CD4-positive, alpha-beta T cell (primary cell): ENCODE data around the gene ZNHIT1. TPM values are rescaled to one million over a fixed set of nuclear protein-coding genes. Genes with fewer than 3 reads are reported as not detected.

ENCODE experiments used
- ATAC-seq: fragments of 200-7000 bp; cut with Tn5 transposase; one replicate; pipeline ENCODE4 v1.10.0; 2022; ENCODE audit warnings: mild to moderate bottlenecking; ENCODE audit not compliant: poor library complexity
- CTCF ChIA-PET: fragments of 350-600 bp; sonication (Branson Sonifier 250); formaldehyde crosslinking; loops from one replicate; lab custom pipeline; 2021; ENCODE audit warnings: antibody characterized with exemption, inconsistent platforms; lab: Charles Lee
- POLR2A ChIA-PET: fragments of 350-600 bp; sonication (Branson Sonifier 250); formaldehyde crosslinking; loops from one replicate; lab custom pipeline; 2021; ENCODE audit warnings: antibody characterized with exemption, inconsistent platforms; lab: Charles Lee
- DNase-seq, 14 experiments: peaks; one replicate each; pipeline ENCODE4 v3.0.0-alpha.2; 2013 to 2020; ENCODE audit warnings: mixed read lengths in 2 of 14
- H3K27ac ChIP-seq, 2 donors: one replicate each; pipeline versions ENCODE4 v1.5.1 to v1.7.0; 2013; ENCODE audit warnings: low read length in 2 of 2, low read depth in 1 of 2, mild to moderate bottlenecking in 1 of 2
- H3K27me3 ChIP-seq, 2 experiments: 1 replicate in 1 of 2; 2 replicates in 1 of 2; pipeline versions ENCODE4 v1.6.1 to v1.7.0; 2013; ENCODE audit warnings: low read length in 2 of 2, control low read depth in 1 of 2, mild to moderate bottlenecking in 1 of 2, moderate library complexity in 1 of 2; ENCODE audit not compliant: insufficient read depth in 2 of 2, control insufficient read depth in 1 of 2
- H3K36me3 ChIP-seq: one replicate; pipeline ENCODE4 v1.6.1; 2013; ENCODE audit warnings: low read length, control low read depth; ENCODE audit not compliant: insufficient read depth
- H3K4me1 ChIP-seq: one replicate; pipeline ENCODE4 v1.6.1; 2013; ENCODE audit warnings: low read length, control low read depth; ENCODE audit not compliant: insufficient read depth
- H3K4me3 ChIP-seq: one replicate; pipeline ENCODE4 v1.5.1; 2013; ENCODE audit warnings: mild to moderate bottlenecking, low read length, moderate library complexity
- H3K9me3 ChIP-seq, 2 experiments: 1 replicate in 1 of 2; 2 replicates in 1 of 2; pipeline versions ENCODE4 v1.6.1 to v1.7.0; 2013; ENCODE audit warnings: low read length in 2 of 2, mild to moderate bottlenecking in 2 of 2, control low read depth in 1 of 2, moderate library complexity in 1 of 2; ENCODE audit not compliant: control insufficient read depth in 1 of 2, insufficient read depth in 1 of 2
- H3K27ac Mint-ChIP-seq: one replicate; pipeline ENCODE4 v1.8.0; 2020; ENCODE audit warnings: mixed read lengths
- H3K27me3 Mint-ChIP-seq: one replicate; pipeline ENCODE4 v1.8.0; 2021; ENCODE audit warnings: mixed read lengths
- H3K36me3 Mint-ChIP-seq: one replicate; pipeline ENCODE4 v1.8.0; 2021; ENCODE audit warnings: low read depth, mixed read lengths
- H3K4me1 Mint-ChIP-seq: one replicate; pipeline ENCODE4 v1.8.0; 2021; ENCODE audit warnings: low read depth, mixed read lengths
- H3K4me3 Mint-ChIP-seq: one replicate; pipeline ENCODE4 v1.8.0; 2020; ENCODE audit warnings: mild to moderate bottlenecking, mixed read lengths
- H3K9me3 Mint-ChIP-seq: one replicate; pipeline ENCODE4 v1.8.0; 2020; ENCODE audit warnings: mixed read lengths
- CTCF ChIP-seq: fragments of 200-600 bp; IDR thresholded peaks from one replicate; pipeline ENCODE4 v1.8.0; 2022; ENCODE audit warnings: antibody characterized with exemption, mild to moderate bottlenecking
- intact Hi-C, 2 experiments: fragments of 100-400 bp; cut with DNase I in 1 of 2; cut with micrococcal nuclease in 1 of 2; formaldehyde crosslinking; loops; one replicate each; pipeline versions ENCODE4 v1.15.1 to v1.9.0; 2023 to 2025; cut with DNase I, micrococcal nuclease
- total RNA-seq, 174 experiments: library from RNA in 2 of 174; stranded (reverse) in 2 of 174; gene quantifications; one replicate each; pipeline ENCODE4 v1.2.3 and lab custom pipeline; 2021 to 2026

Gene ZNHIT1
- total RNA-seq, 2 experiments from 2014 or later: 28.4 to 30.6 TPM

- H3K4me3 ChIP-seq: no peak overlapping the region
- CTCF ChIA-PET: no interaction called here
- POLR2A ChIA-PET: no interaction called here
- Mint-ChIP-seq H3K9me3 (no peaks in the 10 kb centered on the region), H3K27me3 (no peaks in the 10 kb centered on the region), H3K27ac (no peak overlapping the region), H3K4me1 (no peaks in the 10 kb centered on the region), H3K36me3 (peaks cover 24% of the 10 kb centered on the region), H3K4me3 (no peak overlapping the region)
- H3K27ac ChIP-seq: no peak overlapping the region
- DNase-seq (no peak), ATAC-seq (no peak)
- TF ChIP-seq CTCF: no peak
- intact Hi-C loops: loop anchor here in 1 of 2 experiments (10.0 kb wide), 1 partner anchor 315 kb away; the partner anchor contains the start of gene ACHE
- H3K27me3 ChIP-seq: no peaks in the 10 kb centered on the region
- H3K36me3 ChIP-seq: peaks cover 45% of the 10 kb centered on the region
- H3K4me1 ChIP-seq: peaks cover 1% of the 10 kb centered on the region
- H3K9me3 ChIP-seq: no peaks in the 10 kb centered on the region
Observed at GRCh38 chr7:101210143-101210542, 7.8 kb upstream of the ZNHIT1 start.

GRCh38 chr7:101211501-101211900 lies 6.5 kb upstream of the ZNHIT1 start:
- no peak for TF ChIP-seq CTCF
- Histone ChIP-seq H3K9me3 (no peaks in the 10 kb centered on the region), H3K4me3 (no peak overlapping the region), H3K27me3 (no peaks in the 10 kb centered on the region), H3K4me1 (peaks cover 8% of the 10 kb centered on the region), H3K27ac (no peak overlapping the region), H3K36me3 (peaks cover 46% of the 10 kb centered on the region)
- Mint-ChIP-seq H3K36me3 (peaks cover 31% of the 10 kb centered on the region), H3K4me3 (no peak overlapping the region), H3K27ac (no peak overlapping the region), H3K27me3 (no peaks in the 10 kb centered on the region), H3K4me1 (peaks cover 7% of the 10 kb centered on the region), H3K9me3 (no peaks in the 10 kb centered on the region)
- no peak for DNase-seq
- ChIA-PET POLR2A (no interaction called here), CTCF (no interaction called here)
- ATAC-seq: no peak
- intact Hi-C loops: loop anchor here in 1 of 2 experiments (10.0 kb wide), 1 partner anchor 317 kb away; the partner anchor contains the start of gene ACHE

- Histone ChIP-seq H3K36me3 (peaks cover 46% of the 10 kb centered on the region), H3K9me3 (no peaks in the 10 kb centered on the region), H3K4me3 (no peak overlapping the region), H3K27ac (no peak overlapping the region), H3K27me3 (no peaks in the 10 kb centered on the region), H3K4me1 (peaks cover 13% of the 10 kb centered on the region)
- peaks cover 10% of the 10 kb centered on the region for H3K4me1 Mint-ChIP-seq
- DNase-seq (no peak), ATAC-seq (no peak)
- ChIA-PET POLR2A (no interaction called here), CTCF (no interaction called here)
- H3K36me3 Mint-ChIP-seq: peaks cover 34% of the 10 kb centered on the region
- no peak for TF ChIP-seq CTCF
- H3K27ac Mint-ChIP-seq: no peak overlapping the region
- no peaks in the 10 kb centered on the region for H3K9me3 Mint-ChIP-seq
- no peaks in the 10 kb centered on the region for H3K27me3 Mint-ChIP-seq
- intact Hi-C loops: loop anchor here in 1 of 2 experiments (10.0 kb wide), 1 partner anchor 317 kb away; the partner anchor contains the start of gene ACHE
- no peak overlapping the region for H3K4me3 Mint-ChIP-seq
Observed at GRCh38 chr7:101212014-101212413, 6.0 kb upstream of the ZNHIT1 start.
